H1 (cell line): Measurements from ENCODE around the gene AGAP3. TPM values are rescaled to one million over a fixed set of nuclear protein-coding genes. Genes with fewer than 3 reads are reported as not detected.
A peak's percentile ranks its signal among the peaks of the same experiment; 100 is the strongest.

Experiments
- CTCF ChIA-PET: fragments of 300-600 bp; sonication (Branson Sonifier 250); formaldehyde crosslinking; loops from one replicate; lab custom pipeline; 2021; ENCODE audit not compliant: partially characterized antibody; lab: Charles Lee
- POLR2A ChIA-PET: fragments of 300-600 bp; sonication (Branson Sonifier 250); formaldehyde crosslinking; loops from one replicate; lab custom pipeline; 2021; ENCODE audit warnings: inconsistent platforms; ENCODE audit not compliant: partially characterized antibody; lab: Charles Lee
- DNase-seq, 2 experiments: peaks; one replicate each; pipeline versions ENCODE4 v3.0.0 to v3.0.0-alpha.2; 2010 to 2022; ENCODE audit warnings: low spot score in 2 of 2, low read depth in 1 of 2, mixed read lengths in 1 of 2
- FAIRE-seq: peaks from 2 replicates; lab custom pipeline; 2011; peaks lifted over from hg19 to GRCh38; lab: Jason Lieb, UNC
- H2AFZ ChIP-seq: 2 replicates; pipeline ENCODE4 v1.8.1; 2012; ENCODE audit warnings: low read length, inconsistent platforms
- H2AK5ac ChIP-seq: 2 replicates; pipeline ENCODE4 v1.6.1; 2013; ENCODE audit warnings: low read depth, low read length
- H2BK120ac ChIP-seq: replicated peaks from 2 replicates; pipeline ENCODE3; 2013; ENCODE audit warnings: low read depth, low read length, inconsistent platforms
- H2BK12ac ChIP-seq: 2 replicates; pipeline ENCODE4 v1.6.1; 2013; ENCODE audit warnings: low read depth, low read length
- H2BK15ac ChIP-seq: 2 replicates; pipeline ENCODE4 v1.6.1; 2013; ENCODE audit warnings: low read length
- H2BK20ac ChIP-seq: 2 replicates; pipeline ENCODE4 v1.6.1; 2013; ENCODE audit warnings: low read length
- H2BK5ac ChIP-seq: 2 replicates; pipeline ENCODE4 v1.6.1; 2013; ENCODE audit warnings: low read depth, low read length
- H3K14ac ChIP-seq: 2 replicates; pipeline ENCODE4 v1.6.1; 2013; ENCODE audit warnings: inconsistent platforms; ENCODE audit not compliant: insufficient read length
- H3K18ac ChIP-seq: 2 replicates; pipeline ENCODE4 v1.6.1; 2013; ENCODE audit warnings: low read length; ENCODE audit errors: extremely low read depth
- H3K23ac ChIP-seq: 2 replicates; pipeline ENCODE4 v1.6.1; 2013; ENCODE audit warnings: inconsistent platforms; ENCODE audit not compliant: insufficient read length
- H3K23me2 ChIP-seq: 2 replicates; pipeline ENCODE4 v1.6.1; 2013; ENCODE audit warnings: low read depth, low read length
- H3K27ac ChIP-seq: 2 replicates; pipeline ENCODE4 v1.6.1; 2011; ENCODE audit warnings: low read depth, low read length, inconsistent platforms
- H3K27me3 ChIP-seq, 4 experiments: replicated peaks in 1 of 4; 1 replicate in 1 of 4; 2 replicates in 3 of 4; pipeline versions ENCODE4 v1.6.1 to v1.8.1; 2011 to 2013; ENCODE audit warnings: low read length in 3 of 4, mild to moderate bottlenecking in 3 of 4, inconsistent platforms in 2 of 4, mixed read lengths in 2 of 4, moderate library complexity in 1 of 4; ENCODE audit not compliant: control insufficient read depth in 3 of 4, insufficient read depth in 3 of 4; ENCODE audit errors: extremely low read depth in 1 of 4
- H3K36me3 ChIP-seq, 4 experiments: 2 replicates each; pipeline versions ENCODE4 v1.6.1 to v1.8.1; 2011 to 2013; ENCODE audit warnings: mild to moderate bottlenecking in 4 of 4, low read length in 3 of 4, moderate library complexity in 2 of 4, control low read depth in 1 of 4, inconsistent platforms in 1 of 4; ENCODE audit not compliant: insufficient read depth in 4 of 4, control insufficient read depth in 2 of 4
- H3K4ac ChIP-seq: replicated peaks from 2 replicates; pipeline ENCODE3; 2013; ENCODE audit warnings: low read length, low read depth, mixed read lengths, inconsistent platforms; ENCODE audit not compliant: insufficient read length
- H3K4me1 ChIP-seq, 4 experiments: replicated peaks in 1 of 4; 1 replicate in 1 of 4; 2 replicates in 3 of 4; pipeline versions ENCODE4 v1.6.1 to v1.8.1; 2011 to 2013; ENCODE audit warnings: low read length in 3 of 4, inconsistent platforms in 2 of 4, mixed read lengths in 1 of 4; ENCODE audit not compliant: insufficient read depth in 4 of 4, control insufficient read depth in 3 of 4
- H3K4me2 ChIP-seq, 2 experiments: 2 replicates each; pipeline versions ENCODE4 v1.6.1 to v1.8.1; 2011 to 2013; ENCODE audit warnings: low read depth in 2 of 2, low read length in 2 of 2, control low read depth in 1 of 2, inconsistent platforms in 1 of 2, mild to moderate bottlenecking in 1 of 2; ENCODE audit not compliant: insufficient read depth in 1 of 2
- H3K4me3 ChIP-seq, 4 experiments: fragments of 200-600, 300-600 bp in 1 of 4; sonication (generic), shearing (Covaris generic), sonication (Bioruptor Twin) in 1 of 4; 2 replicates each; pipeline versions ENCODE4 v1.5.1 to v1.8.1; 2011 to 2016; ENCODE audit warnings: low read length in 4 of 4, low read depth in 3 of 4, control low read depth in 2 of 4, inconsistent platforms in 2 of 4, mild to moderate bottlenecking in 2 of 4, mixed read lengths in 1 of 4, moderate library complexity in 1 of 4; ENCODE audit not compliant: insufficient read depth in 2 of 4; ENCODE audit errors: extremely low read depth in 1 of 4
- H3K56ac ChIP-seq: replicated peaks from 2 replicates; pipeline ENCODE3; 2013; ENCODE audit warnings: low read depth, mild to moderate bottlenecking, mixed read lengths, low read length, inconsistent platforms; ENCODE audit not compliant: insufficient read length
- H3K79me1 ChIP-seq: 2 replicates; pipeline ENCODE4 v1.6.1; 2013; ENCODE audit warnings: low read depth, low read length, control low read depth
- H3K79me2 ChIP-seq, 2 experiments: 2 replicates each; pipeline versions ENCODE4 v1.6.1 to v1.8.1; 2012 to 2013; ENCODE audit warnings: low read length in 2 of 2, mild to moderate bottlenecking in 2 of 2, inconsistent platforms in 1 of 2; ENCODE audit not compliant: insufficient read depth in 2 of 2, control insufficient read depth in 1 of 2
- H3K9ac ChIP-seq, 4 experiments: replicated peaks in 1 of 4; 1 replicate in 1 of 4; 2 replicates in 3 of 4; pipeline versions ENCODE4 v1.6.1 to v1.8.1; 2011 to 2013; ENCODE audit warnings: low read depth in 3 of 4, low read length in 3 of 4, control low read depth in 2 of 4, mild to moderate bottlenecking in 2 of 4, moderate library complexity in 2 of 4, inconsistent platforms in 1 of 4; ENCODE audit errors: extremely low read depth in 1 of 4
- H3K9me3 ChIP-seq, 2 experiments: 2 replicates each; pipeline versions ENCODE4 v1.6.1 to v1.8.1; 2012 to 2013; ENCODE audit warnings: mild to moderate bottlenecking in 2 of 2, moderate library complexity in 2 of 2, control low read depth in 1 of 2, inconsistent platforms in 1 of 2, low read depth in 1 of 2, low read length in 1 of 2, mixed read lengths in 1 of 2; ENCODE audit not compliant: insufficient read depth in 2 of 2
- H4K20me1 ChIP-seq, 2 experiments: replicated peaks in 1 of 2; 2 replicates each; pipeline versions ENCODE3 to v1.8.1; 2011 to 2013; ENCODE audit warnings: inconsistent platforms in 2 of 2, low read length in 2 of 2, mild to moderate bottlenecking in 1 of 2; ENCODE audit not compliant: insufficient read depth in 2 of 2, control insufficient read depth in 1 of 2
- H4K5ac ChIP-seq: 2 replicates; pipeline ENCODE4 v1.6.1; 2013; ENCODE audit warnings: low read length, low read depth, mixed read lengths, inconsistent platforms; ENCODE audit not compliant: insufficient read length
- H4K8ac ChIP-seq: 2 replicates; pipeline ENCODE4 v1.8.0; 2013; ENCODE audit warnings: mild to moderate bottlenecking, moderate library complexity, low read length, inconsistent platforms; ENCODE audit not compliant: insufficient read depth; ENCODE audit errors: extremely low read depth
- H4K91ac ChIP-seq: replicated peaks from 2 replicates; pipeline ENCODE3; 2013; ENCODE audit warnings: low read length, mixed read lengths, inconsistent platforms; ENCODE audit not compliant: insufficient read length
- ASH2L ChIP-seq: fragments of 200-600, 300-600 bp; sonication (generic); IDR thresholded peaks from one replicate; pipeline ENCODE4 v1.7.1; 2017; ENCODE audit warnings: low read length
- POLR2A ChIP-seq, 2 experiments: IDR thresholded peaks; 1 replicate in 1 of 2; 2 replicates in 1 of 2; pipeline ENCODE4 v1.6.1; 2011; ENCODE audit warnings: low read depth in 2 of 2, low read length in 2 of 2, mild to moderate bottlenecking in 2 of 2; ENCODE audit errors: control extremely low read depth in 1 of 2
- YY1 ChIP-seq: IDR thresholded peaks from 2 replicates; pipeline ENCODE4 v1.6.1; 2011; ENCODE audit warnings: low read depth, mild to moderate bottlenecking, low read length
- WGBS, 2 experiments: shearing (Covaris generic) in 1 of 2; methylation state at CpG; one replicate each; pipeline versions ENCODE4 v1.1.6 to v1.1.7; 2013 to 2015; ENCODE audit warnings: low lambda C conversion rate in 2 of 2, mixed read lengths in 2 of 2, inconsistent platforms in 1 of 2, low coverage in 1 of 2, missing lambda C conversion rate in 1 of 2; ENCODE audit not compliant: insufficient replicate concordance in 2 of 2, insufficient coverage in 1 of 2, insufficient read length in 1 of 2; ENCODE audit errors: extremely low coverage in 1 of 2, missing lambda C conversion rate in 1 of 2; 5-methylcytosine and 5-hydroxymethylcytosine counted together
- polyA plus RNA-seq, 7 experiments: library from polyadenylated mRNA; depleted of rRNA in 3 of 7; stranded (reverse) in 5 of 7; unstranded in 2 of 7; fragments of >200 nt in 5 of 7; fragments of 200-250 nt in 2 of 7; gene quantifications; 1 replicate in 5 of 7; 2 replicates in 1 of 7; 4 replicates in 1 of 7; pipeline versions ENCODE4 v1.2.1 to v1.2.3, GENCODE V29; 2011 to 2013; ENCODE audit warnings: missing spikeins in 2 of 7, mixed read lengths in 2 of 7
- total RNA-seq: library from RNA; stranded (reverse); fragmentation: NEBNext Ultra II Directional; extraction: Animal tissue kit (Norgen Biotek cat#: 25700); gene quantifications from 2 replicates; pipeline ENCODE4 v1.2.1, GENCODE V29; 2021

AGAP3 gene
- total and polyA plus RNA-seq, 2 of the 8 experiments (the other 6 are each of a cell fraction or from before 2014, with no cell fraction given) = 66.4 to 120 TPM

GRCh38 chr7:151074817-151075661 is 11.2 kb upstream of the AGAP3 start:
- Histone ChIP-seq H3K4ac (no peak overlapping the region), H3K79me2 (peaks cover 0 to 5% of the 10 kb centered on the region in 2 experiments; a peak in 1 of 4 replicates), H3K27me3 (no peaks in the 10 kb centered on the region), H3K4me2 (no peak overlapping the region), H3K36me3 (peaks cover 19 to 49% (median 42%) of the 10 kb centered on the region in 4 experiments), H4K91ac (no peak overlapping the region), H3K56ac (no peak overlapping the region), H2BK5ac (no peak overlapping the region), H3K9ac (no peak overlapping the region), H4K5ac (no peak overlapping the region), H3K23me2 (peaks cover 3% of the 10 kb centered on the region), H3K14ac (no peak overlapping the region), H3K23ac (no peak overlapping the region), H4K20me1 (peaks cover 18 to 27% of the 10 kb centered on the region in 2 experiments), H2AFZ (no peak overlapping the region), H3K27ac (no peak overlapping the region), H3K18ac (no peak overlapping the region), H3K4me3 (no peak overlapping the region), H3K79me1 (peaks cover 5% of the 10 kb centered on the region), H2BK120ac (no peak overlapping the region), H3K4me1 (peaks cover 0 to 20% (median 15%) of the 10 kb centered on the region in 4 experiments; a peak in 6 of 7 replicates), H3K9me3 (no peaks in the 10 kb centered on the region), H2BK20ac (no peak overlapping the region), H2BK15ac (no peak overlapping the region), H4K8ac (no peak overlapping the region), H2BK12ac (no peak overlapping the region), H2AK5ac (no peak overlapping the region)
- POLR2A ChIA-PET = interaction anchor here (0.6 to 4.9 kb wide), 4 partner anchors 9 to 130 kb away, joined by 3 to 77 read pairs (median 18); no protein-coding TSS in a partner anchor
- DNase-seq (no peak), FAIRE-seq (no peak)
- WGBS, 2 experiments = 92% methylated on average over 25 of the region's 26 CpGs; no CpG with 5 or more reads in 1 of the 2 experiments
- no peak for TF ChIP-seq YY1
- TF ChIP-seq ASH2L = no peak
- TF ChIP-seq POLR2A (IDR thresholded peaks at IDR 0.05; ENCODE audit: control extremely low read depth in 1 of 2, low read depth in 2 of 2, low read length in 2 of 2) = 0 out of 3 replicates have a peak, but pooled peaks of 1 of the 2 experiments have one; percentile 16
- CTCF ChIA-PET = interaction anchor here (0.8 to 6.0 kb wide), 7 partner anchors 11 to 57 kb away, joined by 3 to 81 read pairs (median 4); no protein-coding TSS in a partner anchor
